GM10266 (cell line): ENCODE measurements around the gene GTPBP3.

Experiments used
- DNase-seq: peaks from one replicate; pipeline ENCODE4 v3.0.0; 2012; ENCODE audit errors: extremely low spot score
- CTCF ChIP-seq: IDR thresholded peaks from 2 replicates; pipeline ENCODE4 v1.5.1; 2012; ENCODE audit warnings: mild to moderate bottlenecking, low read depth; ENCODE audit not compliant: control insufficient read depth, insufficient read depth; ENCODE audit errors: missing control alignments

The GTPBP3 gene

GRCh38 chr19:17370026-17370587, 32.8 kb downstream of the GTPBP3 start:
- peak; percentile 63 for DNase-seq
- TF ChIP-seq CTCF = no peak

GRCh38 chr19:17376935-17377600, 39.7 kb downstream of the GTPBP3 start, which contains the start of gene PLVAP:
Gene PLVAP (minus strand): TSS chr19:17377342. CDS start chr19:17377288, 54 bp downstream.
- DNase-seq = no peak
- TF ChIP-seq CTCF = no peak

- DNase-seq = no peak
- TF ChIP-seq CTCF = no peak
Measured at GRCh38 chr19:17378271-17378670, 40.9 kb downstream of the GTPBP3 start.

GRCh38 chr19:17379221-17379631, 41.9 kb downstream of the GTPBP3 start:
- no peak for TF ChIP-seq CTCF
- DNase-seq = no peak

GRCh38 chr19:17380426-17381138, 43.2 kb downstream of the GTPBP3 start:
- DNase-seq = no peak

GRCh38 chr19:17385878-17386611, 48.7 kb downstream of the GTPBP3 start:
- TF ChIP-seq CTCF = peak; percentile 92
- DNase-seq = peak; percentile 84

More at GRCh38 chr19:17380426-17381138, 43.2 kb downstream of the GTPBP3 start:
- TF ChIP-seq CTCF = no peak

GRCh38 chr19:17389288-17389687, 51.9 kb downstream of the GTPBP3 start:
- TF ChIP-seq CTCF = no peak
- DNase-seq = no peak
